KOPT-K1 (cell line): ENCODE measurements around the gene TSPOAP1.

ENCODE experiments used
- H3K27ac ChIP-seq: fragments of 200-600 bp; sonication (generic); 2 replicates; pipeline ENCODE4 v1.5.1; 2016; ENCODE audit warnings: antibody characterized with exemption, mild to moderate bottlenecking, low read depth, low read length; ENCODE audit not compliant: poor library complexity, severe bottlenecking
- H3K36me3 ChIP-seq: fragments of 200-600 bp; sonication (generic); 2 replicates; pipeline ENCODE4 v1.5.1; 2017; ENCODE audit warnings: antibody characterized with exemption, mild to moderate bottlenecking, low read length, moderate library complexity; ENCODE audit not compliant: insufficient read depth
- H3K9me3 ChIP-seq: fragments of 200-600 bp; sonication (generic); 2 replicates; pipeline ENCODE4 v1.5.1; 2017; ENCODE audit warnings: antibody characterized with exemption, low read length, mild to moderate bottlenecking; ENCODE audit not compliant: insufficient read depth, poor library complexity, severe bottlenecking

The TSPOAP1 gene

DNA sequence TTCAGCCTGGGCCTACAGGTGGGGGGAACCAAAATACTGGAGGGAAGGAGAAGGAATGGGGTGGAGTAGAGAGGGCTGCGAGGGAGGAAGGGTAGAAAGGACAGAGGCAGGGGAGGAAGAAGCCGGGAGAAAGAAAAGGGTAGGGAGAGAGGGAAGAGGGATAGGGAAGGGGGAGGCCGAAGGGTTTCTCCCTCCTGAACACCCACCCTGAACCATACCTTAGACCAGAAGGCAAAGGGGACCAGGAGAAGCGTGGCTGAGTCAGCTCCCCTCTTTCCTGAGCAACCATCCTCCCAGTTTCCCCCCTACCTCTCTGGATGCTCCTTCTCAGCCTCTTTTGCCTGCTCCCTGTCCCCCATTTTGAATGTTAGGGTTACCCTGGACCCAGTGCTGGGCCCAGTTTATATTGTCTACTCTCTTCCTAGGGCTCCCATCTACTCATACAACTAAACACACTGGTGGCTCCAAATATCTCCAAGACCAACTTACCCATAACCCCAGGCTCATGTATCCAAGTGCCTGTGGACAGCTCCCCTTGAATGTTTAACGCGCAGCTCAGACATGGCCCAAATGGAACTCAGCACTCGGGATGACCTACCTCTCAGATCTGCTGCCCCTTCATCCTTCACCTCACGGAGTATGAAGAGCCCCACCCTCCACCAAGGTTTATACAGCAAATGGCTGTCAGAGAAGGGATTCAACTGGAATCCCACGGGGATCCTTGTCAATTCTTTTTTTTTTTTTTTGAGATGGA, 7.8 kb downstream of the TSPOAP1 start:
- Histone ChIP-seq H3K9me3 (no peaks in the 10 kb centered on the region), H3K36me3 (peaks cover 60% of the 10 kb centered on the region), H3K27ac (no peak overlapping the region)

DNA sequence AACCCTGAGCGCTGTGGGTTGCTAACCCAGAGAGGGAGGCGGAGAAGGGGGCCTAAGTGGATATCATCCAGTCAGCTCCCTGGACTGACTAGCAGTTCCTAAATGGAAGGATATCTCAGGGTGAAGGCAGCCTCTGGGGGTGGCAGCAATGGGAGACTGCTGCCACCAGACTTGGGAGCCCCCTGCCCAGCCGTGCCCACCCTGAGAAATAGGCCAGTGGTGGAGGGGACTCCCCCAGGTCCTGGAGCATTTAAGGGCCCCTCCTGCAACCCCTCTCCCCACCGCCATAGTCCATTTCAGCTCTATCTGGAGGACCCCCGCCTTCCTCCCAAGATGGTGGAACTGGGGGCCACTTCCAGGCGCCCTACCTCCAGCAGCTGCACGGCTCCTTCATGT, 8.4 kb downstream of the TSPOAP1 start:
- Histone ChIP-seq H3K27ac (no peak overlapping the region), H3K9me3 (no peaks in the 10 kb centered on the region), H3K36me3 (peaks cover 66% of the 10 kb centered on the region)

DNA sequence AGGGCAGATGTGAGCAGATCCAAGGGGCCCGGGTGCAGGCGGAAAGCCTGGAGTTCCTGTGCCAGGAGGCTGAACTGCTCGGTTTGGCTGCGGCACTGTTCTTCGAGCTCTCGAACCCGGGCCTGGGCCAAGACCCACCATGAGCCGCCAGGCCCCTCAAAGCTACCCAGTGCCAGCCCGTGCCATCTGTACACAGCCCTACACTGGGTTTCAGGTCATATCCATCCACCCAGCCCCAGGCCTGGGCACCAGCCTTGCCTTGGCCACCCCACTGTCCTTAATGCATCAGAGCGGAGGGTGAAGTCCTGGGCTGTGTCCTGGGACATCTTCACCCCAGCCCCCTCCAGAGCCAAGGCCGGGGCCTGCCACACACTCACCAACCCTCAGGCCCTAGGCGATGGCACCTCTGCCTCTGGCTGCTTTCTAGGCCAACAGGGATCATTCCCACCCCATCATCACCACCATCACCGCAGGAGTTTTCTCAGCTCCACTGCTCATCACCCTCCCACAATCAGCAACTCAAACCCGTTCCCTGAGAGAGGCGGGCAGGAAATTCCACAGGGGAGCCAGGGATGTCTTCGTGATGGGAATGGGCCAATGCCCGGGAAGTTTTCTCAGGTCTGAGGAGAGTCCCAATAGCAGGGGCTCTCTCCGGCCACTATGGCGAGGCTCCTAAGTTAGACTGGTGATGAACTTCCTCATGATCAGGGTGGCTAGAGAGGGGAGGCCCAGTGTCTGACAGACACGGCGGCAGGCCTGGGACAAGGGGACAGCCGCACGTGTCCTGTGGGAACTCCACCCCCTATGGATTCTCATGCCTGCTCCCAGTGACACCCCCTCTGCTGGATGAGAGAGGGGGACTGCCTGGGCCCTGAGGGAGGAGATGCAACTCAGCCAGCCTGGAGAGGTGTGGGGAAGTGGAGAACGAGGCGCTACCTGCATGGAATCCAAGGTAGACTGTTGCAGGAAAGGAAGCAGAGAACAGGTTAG, 9.1 kb downstream of the TSPOAP1 start:
- Histone ChIP-seq H3K9me3 (no peaks in the 10 kb centered on the region), H3K27ac (no peak overlapping the region), H3K36me3 (peaks cover 71% of the 10 kb centered on the region)

DNA sequence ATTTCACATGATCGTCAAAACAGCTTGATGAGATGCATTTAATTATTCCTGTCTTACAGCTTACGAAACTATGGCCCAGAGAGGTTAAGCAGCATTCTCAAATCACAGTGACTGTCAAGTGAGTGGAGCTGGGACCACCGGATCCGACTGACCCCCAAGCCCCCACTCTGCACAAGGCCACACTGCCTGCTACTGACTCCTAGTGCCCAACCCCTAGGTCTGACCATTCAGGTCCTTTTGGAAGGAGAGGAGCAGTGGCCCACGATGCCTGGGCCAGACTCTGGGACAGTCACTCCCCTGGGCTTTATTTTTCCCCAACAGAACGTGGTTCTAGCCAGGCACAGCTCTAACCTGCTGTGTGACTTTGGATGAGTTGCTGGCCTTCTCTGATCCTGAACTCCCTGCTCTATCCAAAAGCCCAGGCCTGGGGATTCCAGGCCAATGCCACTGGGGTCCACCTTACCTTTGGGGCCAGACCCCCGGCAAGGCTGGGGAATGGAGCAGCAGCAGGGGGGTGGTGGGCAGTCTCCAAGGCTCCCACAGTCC, 9.9 kb downstream of the TSPOAP1 start:
- Histone ChIP-seq H3K36me3 (peaks cover 78% of the 10 kb centered on the region), H3K9me3 (no peaks in the 10 kb centered on the region), H3K27ac (no peak overlapping the region)

DNA sequence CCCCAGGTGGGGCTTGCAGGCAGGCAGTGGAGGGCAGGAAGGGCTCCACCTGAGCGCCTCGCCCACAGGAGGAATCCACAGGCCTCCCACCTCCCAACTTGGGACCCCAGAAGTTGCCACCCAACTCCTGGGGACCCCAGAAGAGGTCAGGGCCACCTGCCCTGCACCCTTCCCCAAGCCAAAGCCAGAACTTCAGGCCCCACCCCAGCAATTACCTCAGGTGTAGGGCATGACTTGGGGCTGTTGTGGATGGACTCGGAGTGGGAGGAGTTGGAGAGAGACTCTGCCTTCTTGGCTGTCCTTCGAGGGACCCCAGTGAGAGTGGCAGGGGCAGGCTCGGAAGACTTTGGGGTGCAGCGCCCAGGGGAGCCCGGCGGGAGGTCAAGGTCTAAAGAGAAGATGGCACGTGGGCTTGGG, 10.5 kb downstream of the TSPOAP1 start:
- Histone ChIP-seq H3K9me3 (no peaks in the 10 kb centered on the region), H3K27ac (no peak overlapping the region), H3K36me3 (peaks cover 82% of the 10 kb centered on the region)

DNA sequence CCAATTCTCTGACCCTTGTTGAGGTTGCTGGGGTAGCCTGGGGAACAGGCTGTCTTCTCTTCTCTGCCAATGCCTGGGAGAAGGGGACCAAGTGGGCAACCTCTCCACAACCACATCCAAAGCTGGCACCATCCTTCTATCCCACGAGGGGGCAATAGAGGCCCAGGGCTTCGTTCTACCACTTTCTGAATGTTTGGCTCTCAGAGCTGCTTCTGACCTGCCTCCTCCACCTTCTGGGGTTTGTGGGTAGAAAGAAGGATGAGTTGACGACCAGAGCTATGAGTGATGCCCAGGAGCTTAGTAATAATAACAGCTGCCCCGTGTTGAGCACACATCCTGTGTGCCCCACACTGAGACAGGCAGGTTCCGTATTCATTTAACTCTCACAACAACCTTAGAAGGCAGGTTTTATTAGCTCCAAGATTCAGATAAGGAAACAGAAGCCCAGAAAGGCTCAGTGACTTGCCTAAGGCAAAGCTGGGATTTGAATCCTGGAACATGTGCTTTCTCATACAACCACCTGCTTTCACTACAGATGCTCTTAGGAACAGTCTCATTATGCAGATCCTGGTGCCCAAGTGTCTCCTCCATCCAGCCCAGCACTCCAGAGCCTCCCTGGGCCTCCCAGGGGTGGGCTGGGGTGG, 11.1 kb downstream of the TSPOAP1 start:
- Histone ChIP-seq H3K27ac (no peak overlapping the region), H3K36me3 (peaks cover 79% of the 10 kb centered on the region), H3K9me3 (no peaks in the 10 kb centered on the region)

DNA sequence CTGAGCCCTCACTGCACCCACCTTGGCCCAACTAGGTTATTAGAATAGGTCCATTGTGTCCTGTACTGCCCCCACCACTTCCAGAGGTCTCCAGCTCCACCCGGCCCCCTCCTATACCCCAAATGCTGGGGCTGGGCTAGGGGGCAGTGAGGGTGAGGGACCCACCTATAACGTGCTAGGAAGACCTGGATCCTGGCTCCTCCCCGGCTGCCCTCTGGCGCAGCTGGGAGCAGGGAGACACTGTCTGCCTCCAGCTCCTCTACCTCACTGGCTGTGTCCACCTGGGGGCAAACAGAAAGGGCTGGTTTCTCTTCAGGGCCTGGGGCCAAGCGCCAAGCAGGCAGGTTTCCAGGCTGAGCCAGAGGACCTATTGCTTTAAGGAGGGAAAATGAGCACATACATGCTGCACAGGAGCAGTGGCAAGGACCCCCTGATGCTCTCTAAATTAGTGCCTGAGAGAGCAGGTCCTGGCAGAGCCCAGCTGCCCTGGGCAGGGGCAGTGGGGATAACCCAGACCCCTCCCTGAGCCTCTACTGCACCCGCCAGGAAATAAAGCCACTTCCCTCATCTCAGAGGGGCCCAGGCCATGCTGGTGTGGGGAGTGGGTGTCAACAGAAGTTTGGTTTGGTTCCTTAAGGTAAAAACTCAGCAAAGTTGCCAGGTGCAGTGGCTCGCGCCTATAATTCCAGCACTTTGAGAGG, 12.2 kb downstream of the TSPOAP1 start:
- H3K9me3 ChIP-seq: no peaks in the 10 kb centered on the region
- H3K36me3 ChIP-seq: peaks cover 77% of the 10 kb centered on the region

DNA sequence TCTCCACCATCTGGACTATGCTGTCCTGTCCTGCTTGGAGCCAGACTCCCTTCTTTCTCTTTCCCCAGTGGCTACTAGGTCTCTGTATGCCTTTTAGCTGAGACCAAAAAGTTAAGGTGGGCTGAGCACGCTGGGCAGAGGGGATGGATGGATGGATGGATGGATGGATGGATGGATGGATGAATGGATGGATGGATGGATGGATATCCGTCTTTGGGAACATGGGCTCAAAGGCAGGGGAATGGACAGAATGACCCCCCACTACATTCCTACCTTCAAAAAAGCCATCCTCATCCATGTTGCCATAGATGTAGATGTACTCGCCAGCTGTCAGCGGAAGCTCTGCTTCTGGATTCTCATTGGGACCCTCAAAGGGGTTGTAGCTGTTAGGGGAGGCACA, 12.8 kb downstream of the TSPOAP1 start:
- no peaks in the 10 kb centered on the region for H3K9me3 ChIP-seq
- H3K36me3 ChIP-seq: peaks cover 77% of the 10 kb centered on the region
- no peak overlapping the region for H3K27ac ChIP-seq

More for the DNA sequence above, 12.2 kb downstream of the TSPOAP1 start:
- no peak overlapping the region for H3K27ac ChIP-seq

DNA sequence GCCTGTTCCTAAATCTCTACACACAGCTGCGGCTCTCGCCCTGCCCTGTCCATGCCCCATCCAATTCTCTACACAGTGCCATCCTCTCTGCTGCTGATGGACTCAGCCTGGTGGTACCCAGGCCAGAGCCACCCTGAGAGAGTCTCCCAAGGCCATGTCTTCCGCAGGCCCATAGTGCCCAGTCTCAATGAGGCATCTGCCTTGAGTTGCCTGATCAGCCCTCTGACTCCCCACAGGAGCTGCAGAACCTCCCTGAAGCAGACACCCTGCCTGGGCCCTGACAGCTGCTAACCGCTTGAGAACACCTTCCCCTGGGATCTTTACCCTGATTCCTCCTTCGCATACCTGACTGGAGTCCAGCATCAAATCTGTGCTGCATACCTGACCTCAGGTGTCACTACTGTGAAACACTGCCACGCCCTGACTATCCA, 13.3 kb downstream of the TSPOAP1 start:
- H3K9me3 ChIP-seq: no peaks in the 10 kb centered on the region
- peaks cover 77% of the 10 kb centered on the region for H3K36me3 ChIP-seq
- no peak overlapping the region for H3K27ac ChIP-seq

DNA sequence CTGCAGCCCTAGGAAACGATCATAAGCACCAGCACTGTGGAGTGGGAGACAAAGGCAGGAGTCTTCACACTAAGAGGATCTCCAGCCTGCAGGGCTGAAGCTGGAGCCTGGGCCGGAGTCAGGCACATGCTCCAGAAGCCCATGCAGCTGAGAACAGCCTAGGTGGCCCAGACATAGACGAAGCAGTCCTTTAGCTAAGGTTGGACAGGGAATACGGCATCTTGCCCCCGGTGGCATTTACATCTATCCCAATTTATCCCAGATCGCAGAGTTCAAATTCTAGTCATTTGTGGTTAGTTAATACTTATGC, 13.9 kb downstream of the TSPOAP1 start:
- peaks cover 77% of the 10 kb centered on the region for H3K36me3 ChIP-seq
- H3K9me3 ChIP-seq: no peaks in the 10 kb centered on the region
- no peak overlapping the region for H3K27ac ChIP-seq

DNA sequence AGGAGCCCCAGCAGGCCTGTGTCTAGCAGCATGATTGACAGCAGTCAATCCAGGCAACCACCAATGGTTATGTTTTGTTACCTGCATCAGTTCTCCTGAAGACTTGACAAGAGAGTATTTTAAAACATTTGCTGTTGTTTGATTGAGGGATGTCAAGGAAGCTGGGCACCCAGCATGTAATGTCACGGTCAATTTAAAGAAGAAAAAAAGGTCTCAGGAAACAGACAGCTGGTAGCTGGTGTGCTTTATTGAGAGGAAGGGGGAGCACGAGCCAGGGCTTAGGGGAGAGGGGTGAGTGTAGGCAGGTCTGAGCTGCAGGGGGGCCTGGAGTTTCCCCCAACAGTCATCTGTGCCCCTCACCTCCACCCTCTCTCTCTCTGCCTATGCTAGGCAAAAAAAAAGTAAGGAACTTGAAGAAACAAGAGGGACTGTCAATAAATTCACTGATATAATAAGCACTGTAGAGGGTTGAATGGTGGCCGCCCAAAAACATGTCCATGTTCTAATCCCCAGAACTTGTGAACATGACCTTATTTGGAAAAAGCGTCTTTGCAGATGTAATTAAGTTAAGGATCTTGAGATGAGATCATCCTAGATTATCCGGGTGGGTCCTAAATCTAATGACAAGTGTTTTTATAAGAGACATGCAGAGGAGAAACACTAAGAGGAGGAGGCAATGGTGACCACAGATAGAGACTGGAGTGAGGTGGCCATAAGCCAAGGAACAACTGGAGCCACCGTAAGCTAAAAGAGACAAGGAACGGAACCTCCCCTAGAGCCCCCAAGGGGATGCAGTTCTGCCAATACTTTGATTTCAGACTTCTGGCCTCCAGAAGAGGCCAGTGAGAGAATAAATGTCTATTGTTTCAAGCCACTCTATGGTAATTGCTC, 14.5 kb downstream of the TSPOAP1 start:
- Histone ChIP-seq H3K27ac (no peak overlapping the region), H3K36me3 (peaks cover 77% of the 10 kb centered on the region), H3K9me3 (no peaks in the 10 kb centered on the region)

DNA sequence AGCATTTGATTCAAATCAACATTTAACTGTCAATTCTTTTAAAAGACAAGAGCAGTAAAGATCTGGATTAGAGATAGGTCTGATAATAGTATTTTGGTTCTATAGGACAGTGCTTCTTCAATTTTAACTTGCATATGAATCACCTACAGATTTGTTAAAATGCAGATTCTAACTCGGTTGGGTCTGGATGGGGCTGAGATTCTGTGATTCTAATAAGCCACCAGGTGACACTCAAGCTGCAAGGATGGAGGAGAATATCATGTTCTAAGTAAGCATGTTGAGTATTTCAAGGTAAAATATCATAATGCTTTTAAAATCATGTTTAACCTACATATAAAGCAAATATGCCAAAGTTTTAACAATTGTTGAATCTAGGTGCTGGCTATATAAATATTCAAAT, 15.8 kb downstream of the TSPOAP1 start:
- no peak overlapping the region for H3K27ac ChIP-seq
- peaks cover 77% of the 10 kb centered on the region for H3K36me3 ChIP-seq
- no peaks in the 10 kb centered on the region for H3K9me3 ChIP-seq

DNA sequence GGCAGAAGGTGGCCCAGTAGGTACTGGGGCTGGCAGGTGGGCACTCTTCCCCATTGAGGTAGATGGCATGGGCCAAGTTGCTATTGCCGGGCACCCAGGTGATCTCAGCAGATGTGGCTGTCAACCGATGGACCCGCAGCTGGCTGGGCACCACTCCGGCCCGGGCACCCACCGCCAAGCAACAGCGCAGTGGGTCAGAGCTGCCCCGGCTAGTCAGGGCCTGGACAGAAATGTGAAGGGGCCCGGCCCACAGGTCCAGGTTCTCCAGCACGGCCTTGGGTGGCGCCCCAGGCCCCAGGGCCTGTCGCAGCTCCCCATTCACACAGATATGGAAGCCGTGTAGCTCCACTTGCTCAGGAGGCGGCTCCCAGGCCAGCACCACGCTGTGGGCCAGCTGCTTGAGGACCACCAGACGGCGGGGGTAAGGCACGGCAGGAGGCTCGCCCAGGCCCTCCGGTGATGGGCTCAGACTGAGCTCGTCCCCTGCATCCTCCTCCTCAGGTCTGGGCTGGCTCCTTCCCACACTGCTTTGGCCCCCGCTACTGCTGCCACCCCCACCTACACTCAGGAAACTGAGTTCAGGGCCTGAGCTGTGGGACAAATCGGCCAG, 16.5 kb downstream of the TSPOAP1 start:
- Histone ChIP-seq H3K36me3 (peaks cover 83% of the 10 kb centered on the region), H3K27ac (no peak overlapping the region), H3K9me3 (no peaks in the 10 kb centered on the region)
